DND-41 (cell line): ENCODE data around the gene CPNE9.

Experiments used
- EZH2 ChIP-seq: IDR thresholded peaks from 3 replicates; pipeline ENCODE4 v1.6.1; 2012; ENCODE audit warnings: borderline replicate concordance, low read depth, mild to moderate bottlenecking, moderate library complexity, low read length, inconsistent platforms; ENCODE audit not compliant: severe bottlenecking
- TF ChIP-seq, protein P1 (sequence below): IDR thresholded peaks from 2 replicates; pipeline ENCODE4 v1.5.1; 2012; ENCODE audit warnings: borderline replicate concordance, low read length, moderate library complexity, mild to moderate bottlenecking; ENCODE audit not compliant: poor library complexity, severe bottlenecking; ENCODE audit errors: extremely low read depth

DNA sequence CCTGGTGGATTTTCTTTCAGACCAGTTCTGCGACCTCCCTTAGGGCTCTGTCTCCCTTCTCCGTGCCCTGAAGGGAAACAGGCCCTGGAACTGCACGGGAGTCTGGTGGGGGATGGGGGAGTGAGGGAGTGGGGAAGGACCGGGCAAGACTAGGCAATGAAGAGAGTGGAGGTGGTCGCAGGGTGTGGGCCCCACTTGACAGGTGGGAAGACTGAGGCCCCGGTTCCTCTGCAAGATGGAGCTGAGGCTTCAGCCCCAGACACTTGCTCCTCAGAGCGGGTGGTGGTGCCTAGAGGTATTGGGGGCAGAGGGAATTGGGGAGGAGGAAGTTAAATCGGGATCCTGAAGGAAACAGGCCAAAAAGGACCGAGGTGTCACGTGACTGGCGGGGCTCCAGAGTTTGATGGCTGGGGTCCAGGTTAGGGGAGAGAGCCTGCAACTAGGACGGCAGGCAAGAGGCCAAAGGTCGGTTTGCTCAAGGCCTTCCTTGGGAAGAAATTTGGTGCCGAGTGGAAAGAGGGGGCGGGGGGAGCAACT, 66.7 kb downstream of the CPNE9 start:
- TF ChIP-seq, protein P1, sequence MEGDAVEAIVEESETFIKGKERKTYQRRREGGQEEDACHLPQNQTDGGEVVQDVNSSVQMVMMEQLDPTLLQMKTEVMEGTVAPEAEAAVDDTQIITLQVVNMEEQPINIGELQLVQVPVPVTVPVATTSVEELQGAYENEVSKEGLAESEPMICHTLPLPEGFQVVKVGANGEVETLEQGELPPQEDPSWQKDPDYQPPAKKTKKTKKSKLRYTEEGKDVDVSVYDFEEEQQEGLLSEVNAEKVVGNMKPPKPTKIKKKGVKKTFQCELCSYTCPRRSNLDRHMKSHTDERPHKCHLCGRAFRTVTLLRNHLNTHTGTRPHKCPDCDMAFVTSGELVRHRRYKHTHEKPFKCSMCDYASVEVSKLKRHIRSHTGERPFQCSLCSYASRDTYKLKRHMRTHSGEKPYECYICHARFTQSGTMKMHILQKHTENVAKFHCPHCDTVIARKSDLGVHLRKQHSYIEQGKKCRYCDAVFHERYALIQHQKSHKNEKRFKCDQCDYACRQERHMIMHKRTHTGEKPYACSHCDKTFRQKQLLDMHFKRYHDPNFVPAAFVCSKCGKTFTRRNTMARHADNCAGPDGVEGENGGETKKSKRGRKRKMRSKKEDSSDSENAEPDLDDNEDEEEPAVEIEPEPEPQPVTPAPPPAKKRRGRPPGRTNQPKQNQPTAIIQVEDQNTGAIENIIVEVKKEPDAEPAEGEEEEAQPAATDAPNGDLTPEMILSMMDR: no peak
- no peak for TF ChIP-seq EZH2
